T47D (cell line): Measurements from ENCODE around the gene ZNF217.
"Not testable (repeated sequence)": the region's sequence is repeated elsewhere in the genome, so short reads cannot be mapped to it uniquely, and the experiment has no call there.

ENCODE experiments used
- DNase-seq, 2 experiments: peaks; one replicate each; pipeline versions ENCODE4 v3.0.0 to v3.0.0-alpha.2; 2011 to 2012; ENCODE audit warnings: low read depth in 1 of 2, low spot score in 1 of 2
- JUND ChIP-seq: IDR thresholded peaks from 2 replicates; pipeline ENCODE4 v1.6.1; 2012; ENCODE audit warnings: low read depth
- in situ Hi-C: cut with HindIII; loops from 2 replicates; pipeline ENCODE4 v1.10.0; 2016; ENCODE audit warnings: low sequenced_read_pairs, low pct_unique_long_range_greater_than_20kb

ZNF217 gene

DNA sequence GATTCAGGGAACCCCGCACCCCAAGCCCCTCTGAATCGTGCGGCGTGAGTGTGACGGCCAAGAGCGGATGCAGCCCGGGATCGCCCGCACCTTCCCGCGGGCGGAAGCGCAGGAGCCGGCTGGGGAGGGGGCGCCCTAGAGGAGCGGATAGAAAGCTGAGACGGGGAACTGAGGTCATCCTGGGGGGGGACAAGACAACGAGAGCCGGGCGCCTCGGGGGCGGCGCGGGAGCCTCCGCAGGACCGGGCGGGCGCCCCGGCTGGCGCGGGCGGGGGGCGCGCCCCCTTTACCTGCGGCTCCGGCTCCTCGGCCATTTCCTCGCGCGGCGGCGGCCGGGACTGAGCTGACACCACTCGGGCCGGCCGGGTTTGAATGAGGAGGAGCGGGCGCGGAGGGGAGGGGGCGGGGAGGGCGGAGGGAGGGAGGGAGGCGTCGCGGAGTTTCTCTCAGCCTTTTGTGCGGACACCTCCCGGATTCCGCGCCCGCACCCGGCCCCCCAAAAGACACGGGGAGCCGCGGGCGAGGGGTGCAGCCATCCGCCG, at the start of gene ZNF217:
Gene ZNF217, minus strand, starts transcription at position 374 of the 542 bp plus-strand sequence. CDS start 11,013 bp downstream, outside the sequence.
- peak in 1 of 2 experiments; percentile 89 for DNase-seq

DNA sequence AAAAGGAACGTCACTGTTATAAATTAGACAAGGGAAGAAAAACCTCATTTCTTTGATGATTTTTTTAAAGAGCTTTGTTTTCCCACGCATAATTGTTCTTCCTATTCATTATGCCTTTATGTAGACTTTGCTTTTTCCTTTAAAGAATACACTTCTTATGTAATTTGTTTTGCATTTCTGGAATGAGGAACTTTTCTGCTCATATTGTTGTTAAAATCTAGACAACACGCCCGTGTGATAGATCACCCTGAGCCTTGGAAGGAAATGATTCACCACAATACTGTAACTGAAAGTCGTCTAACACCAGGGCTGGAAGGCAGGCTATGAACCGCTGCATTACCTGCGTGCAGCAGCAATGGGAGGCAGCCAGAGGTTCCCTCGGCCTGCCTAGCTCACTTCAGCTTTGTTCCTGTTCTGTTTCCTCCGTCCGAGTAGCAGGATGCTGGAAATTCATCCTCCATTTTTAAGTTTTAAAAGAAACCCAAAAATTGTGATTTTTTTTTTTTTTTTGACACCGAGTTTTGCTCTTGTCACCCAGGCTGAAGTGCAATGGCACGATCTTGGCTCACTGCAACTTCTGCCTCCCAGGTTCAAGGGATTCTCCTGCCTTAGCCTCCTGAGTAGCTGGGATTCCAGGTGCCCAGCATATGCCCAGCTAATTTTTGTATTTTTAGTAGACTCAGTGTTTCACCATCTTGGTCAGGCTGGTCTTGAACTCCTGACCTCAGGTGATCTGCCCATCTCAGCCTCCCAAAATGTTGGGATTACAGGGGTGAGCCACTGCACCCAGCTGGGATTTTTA, 49.6 kb upstream of the ZNF217 start:
- DNase-seq = peak in 1 of 2 experiments; percentile 58
- TF ChIP-seq JUND = no peak
- in situ Hi-C loops = no loop called here

More for the DNA sequence above, at the start of gene ZNF217:
- in situ Hi-C loops = not testable (repeated sequence)

DNA sequence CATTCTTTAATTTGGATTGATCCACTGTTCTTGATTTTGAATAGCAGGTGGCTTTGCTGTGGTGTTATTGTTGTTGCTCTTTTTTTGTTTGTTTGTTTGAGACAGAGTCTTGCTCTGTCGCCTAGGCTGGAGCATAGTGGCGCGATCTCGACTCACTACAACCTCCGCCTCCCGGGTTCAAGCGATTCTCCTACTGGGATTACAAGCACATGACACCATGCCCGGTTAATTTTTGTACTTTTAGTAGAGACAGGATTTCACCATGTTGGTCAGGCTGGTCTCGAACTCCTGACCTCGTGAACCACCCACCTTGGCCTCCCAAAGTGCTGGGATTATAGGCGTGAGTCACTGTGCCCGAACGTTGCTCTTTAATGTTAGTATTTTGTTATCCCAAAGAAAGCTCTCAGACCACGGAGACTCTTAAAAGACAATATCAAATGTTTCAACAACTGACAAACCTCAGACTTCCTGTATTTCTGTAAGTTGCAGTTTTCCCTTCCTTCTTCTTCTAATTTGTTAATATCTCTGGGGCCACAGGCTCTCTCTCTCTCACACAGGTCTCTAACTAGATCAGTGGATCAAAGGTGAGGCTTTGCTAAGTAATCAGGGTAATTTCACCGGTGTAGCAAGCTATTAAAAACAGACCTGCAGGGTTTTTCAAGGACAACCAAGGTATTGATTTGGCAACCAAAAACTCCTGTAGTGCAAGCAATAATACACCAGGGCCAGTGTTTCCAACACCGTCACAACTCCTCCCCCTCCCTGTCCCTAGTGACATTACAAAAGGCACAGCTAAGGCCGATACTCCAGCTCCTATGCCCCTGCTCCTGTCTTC, 48.8 kb upstream of the ZNF217 start:
- DNase-seq = peak in 1 of 2 experiments; percentile 86
- in situ Hi-C loops = no loop called here
- no peak for TF ChIP-seq JUND

DNA sequence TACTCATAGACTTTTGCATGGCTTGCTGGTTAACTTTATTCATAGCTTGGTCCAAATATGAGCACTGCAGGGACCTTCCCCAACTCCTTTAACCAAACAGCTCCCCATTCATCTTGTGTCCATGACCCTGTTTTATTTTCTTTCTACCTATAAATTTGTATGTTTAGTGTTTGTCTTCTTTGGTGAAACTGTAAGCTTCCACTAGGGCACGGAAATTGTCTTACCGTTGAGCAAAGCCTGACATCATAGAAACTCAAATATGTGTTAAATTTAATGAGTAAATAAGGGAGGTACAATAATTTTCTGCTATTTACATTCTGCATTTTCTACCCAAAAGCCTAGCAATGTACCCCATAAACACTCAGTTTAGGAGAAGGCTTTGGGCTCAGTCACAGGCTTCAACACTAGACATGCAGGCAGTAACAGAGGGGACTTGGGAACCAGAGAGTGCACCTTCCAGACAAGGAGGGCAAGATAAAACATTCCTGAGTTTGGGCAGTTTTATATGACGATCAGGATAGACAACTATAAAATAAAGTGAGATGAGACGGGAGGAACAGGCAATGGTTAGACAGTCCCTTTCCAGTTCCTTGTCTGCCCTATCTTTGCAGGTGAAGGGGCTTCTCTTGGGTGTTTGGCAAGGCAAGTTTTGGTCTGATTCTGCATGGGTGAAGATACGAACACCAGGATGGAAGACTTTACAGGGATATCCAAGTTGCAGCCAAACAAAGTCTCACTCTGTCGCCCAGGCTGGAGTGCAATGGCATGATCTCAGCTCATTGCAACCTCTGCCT, 46.2 kb upstream of the ZNF217 start:
- in situ Hi-C loops = no loop called here
- no peak for TF ChIP-seq JUND
- no peak for DNase-seq

DNA sequence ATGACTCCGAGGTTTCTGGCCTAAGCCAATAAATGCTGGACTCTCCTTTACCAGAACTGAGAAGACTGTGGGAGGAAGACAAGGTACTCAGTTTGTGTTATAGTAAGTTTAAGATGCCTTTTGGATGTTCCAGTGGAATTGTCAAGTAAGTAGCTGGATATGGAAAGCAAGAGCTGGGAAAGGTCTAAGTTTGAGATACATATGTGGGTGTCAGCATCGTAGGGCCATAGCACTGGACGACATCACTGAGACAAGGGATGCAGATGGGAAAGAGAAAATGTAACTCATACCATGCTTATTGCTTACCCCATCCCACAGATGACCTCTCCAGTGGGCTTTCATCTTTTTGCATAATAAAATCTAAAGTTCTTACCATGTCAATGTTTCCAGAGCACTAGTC, 45.5 kb upstream of the ZNF217 start:
- TF ChIP-seq JUND = no peak
- in situ Hi-C loops = no loop called here
- DNase-seq = no peak

DNA sequence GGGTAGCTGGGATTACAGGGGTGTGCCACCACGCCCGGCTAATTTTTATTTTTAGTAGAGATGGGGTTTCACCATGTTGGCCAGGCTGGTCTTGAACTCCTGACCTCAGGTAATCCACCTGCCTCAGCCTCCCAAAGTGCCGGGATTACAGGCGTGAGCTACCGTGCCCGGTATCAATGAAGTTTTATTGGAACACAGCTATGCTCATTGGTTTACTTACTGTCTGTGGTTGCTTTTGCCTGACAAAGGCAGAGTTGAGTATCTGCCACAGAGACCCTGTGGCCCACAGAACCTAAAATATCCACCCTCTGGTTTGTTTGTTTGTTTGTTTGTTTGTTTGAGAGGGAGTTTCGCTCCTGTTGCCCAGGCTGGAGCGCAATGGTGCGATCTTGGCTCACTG, 43.7 kb upstream of the ZNF217 start:
- DNase-seq, in situ Hi-C loops: not testable (repeated sequence)

DNA sequence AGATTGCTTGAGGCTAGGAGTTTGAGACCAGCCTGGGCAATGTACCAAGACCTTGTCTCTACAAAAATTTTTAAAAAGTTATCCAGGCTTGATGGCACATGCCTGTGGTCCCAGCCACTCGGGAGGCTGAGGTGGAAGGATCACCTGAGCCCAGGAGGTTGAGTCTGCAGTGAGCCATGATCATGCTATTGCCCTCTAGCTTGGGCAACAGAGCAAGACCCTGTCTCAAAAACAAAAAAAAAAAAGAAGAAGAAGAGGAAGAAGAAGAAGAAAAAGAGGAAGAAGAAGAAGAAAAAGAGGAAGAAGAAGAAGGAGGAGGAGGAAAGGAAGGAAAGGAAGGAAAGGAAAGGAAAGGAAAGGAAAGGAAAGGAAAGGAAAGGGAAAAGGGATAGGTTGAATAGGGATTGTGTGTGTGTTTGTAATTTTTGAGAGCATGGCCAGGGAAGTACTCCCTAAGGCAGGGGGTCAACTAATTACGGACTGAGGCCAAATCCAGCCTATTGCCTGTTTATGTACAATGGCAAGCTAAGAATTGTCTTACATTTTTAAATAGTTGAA, 43.0 kb upstream of the ZNF217 start:
- DNase-seq = no peak
- TF ChIP-seq JUND = no peak
- in situ Hi-C loops = no loop called here

DNA sequence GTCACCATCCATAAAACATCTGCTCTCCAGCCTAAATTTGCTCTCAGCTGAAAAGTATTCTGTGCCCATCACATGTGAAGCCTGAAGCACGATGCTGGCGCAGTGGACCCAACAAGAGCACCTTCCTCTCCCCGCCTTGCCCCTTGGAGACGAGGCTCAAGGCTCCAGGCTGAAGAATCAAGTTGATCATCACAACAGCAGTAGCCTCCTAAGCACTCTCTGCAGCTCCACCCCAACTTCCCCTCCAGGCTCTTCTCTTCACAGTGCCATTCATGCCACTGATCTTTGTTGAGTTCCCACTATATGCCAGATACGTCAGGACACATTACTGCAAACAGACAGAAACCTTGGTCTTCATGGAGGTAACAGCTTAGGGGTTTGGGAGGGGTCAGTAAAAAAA, 41.6 kb upstream of the ZNF217 start:
- in situ Hi-C loops = no loop called here

DNA sequence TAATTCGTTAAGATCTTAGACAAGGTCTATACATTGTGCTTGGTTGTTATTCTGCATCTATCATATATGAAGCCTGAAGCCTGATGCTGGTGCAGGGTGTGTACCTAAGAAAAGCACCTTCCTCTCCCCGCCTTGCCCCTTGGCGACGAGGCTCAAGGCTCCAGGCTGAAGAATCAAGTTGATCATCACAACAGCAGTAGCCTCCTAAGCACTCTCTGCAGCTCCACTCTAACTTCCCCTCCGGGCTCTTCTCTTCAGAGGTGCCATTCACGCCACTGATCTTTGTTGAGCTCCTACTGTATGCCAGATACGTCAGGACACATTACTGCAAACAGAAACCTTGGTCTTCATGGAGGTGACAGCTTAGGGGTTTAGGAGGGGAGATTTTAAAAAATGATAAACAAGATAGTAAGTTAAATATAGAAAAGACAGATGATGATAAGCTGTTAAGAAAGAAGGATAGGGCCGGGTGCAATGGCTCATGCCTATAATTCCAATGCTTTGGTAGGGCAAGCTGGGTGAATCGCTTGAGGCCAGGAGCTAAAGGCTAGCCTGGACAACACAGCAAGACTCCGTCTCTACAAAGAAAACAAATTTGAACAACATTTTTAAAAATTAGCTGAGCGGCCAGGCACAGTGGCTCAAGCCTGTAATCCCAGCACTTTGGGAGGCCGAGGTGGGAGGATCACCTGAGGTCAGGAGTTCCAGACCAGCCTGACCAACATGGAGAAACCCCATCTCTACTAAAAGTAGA, 38.4 kb upstream of the ZNF217 start:
- no peak for DNase-seq
- no peak for TF ChIP-seq JUND
- in situ Hi-C loops = no loop called here

More for the DNA sequence above, 41.6 kb upstream of the ZNF217 start:
- no peak for DNase-seq
- TF ChIP-seq JUND = no peak

DNA sequence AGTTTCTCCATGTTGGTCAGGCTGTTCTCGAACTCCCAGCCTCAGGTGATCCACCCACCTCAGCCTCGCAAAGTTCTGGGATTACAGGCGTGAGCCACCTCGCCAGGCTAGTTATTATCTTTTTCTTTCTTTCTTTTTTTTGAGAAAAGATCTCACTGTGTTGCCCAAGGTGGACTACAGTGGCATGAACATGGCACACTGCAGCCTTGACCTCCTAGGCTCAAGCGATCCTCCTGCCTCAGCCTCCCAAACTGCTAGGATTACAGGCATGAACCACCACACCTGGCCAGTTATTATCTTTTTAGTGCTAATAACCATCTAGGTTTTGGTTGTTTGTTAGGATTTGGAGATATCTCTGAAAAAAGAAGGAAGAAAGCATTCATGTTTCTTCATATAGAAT, 35.8 kb upstream of the ZNF217 start:
- no peak for DNase-seq
- in situ Hi-C loops = no loop called here

DNA sequence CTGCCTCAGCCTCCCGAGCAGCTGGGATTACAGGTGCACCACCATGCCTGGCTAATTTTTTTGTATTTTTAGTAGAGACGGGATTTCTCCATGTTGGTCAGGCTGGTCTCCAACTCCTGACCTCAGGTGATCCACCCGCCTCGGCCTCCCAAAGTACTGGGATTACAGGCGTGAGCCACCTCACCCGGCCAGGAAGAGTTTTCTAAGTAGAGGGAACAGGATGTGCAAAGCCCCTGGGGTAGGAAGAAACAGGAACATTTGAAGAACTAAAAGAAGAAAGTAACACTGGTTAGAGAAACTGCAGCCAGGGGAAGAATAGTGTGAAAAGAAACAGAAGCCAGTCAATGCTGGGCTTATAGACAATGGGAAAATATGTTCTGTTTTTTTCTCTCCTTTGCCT, 35.1 kb upstream of the ZNF217 start:
- DNase-seq, in situ Hi-C loops: not testable (repeated sequence)

More for the DNA sequence above, 35.8 kb upstream of the ZNF217 start:
- no peak for TF ChIP-seq JUND
